Transverse colon (tissue), 4 donors: Measurements from ENCODE around the gene ZNF462. TPM values are rescaled to one million over a fixed set of nuclear protein-coding genes. Genes with fewer than 3 reads are reported as not detected.

Experiments
- DNase-seq: peaks from one replicate; pipeline ENCODE4 v3.0.0-alpha.2; 2019
- H3K27ac ChIP-seq, 4 donors: fragments of 200-600 bp; sonication (generic); 2 replicates each; pipeline ENCODE4 v1.5.1; 2016 to 2018; ENCODE audit warnings: inconsistent platforms in 4 of 4
- H3K27me3 ChIP-seq: fragments of 200-600 bp; sonication (generic); 2 replicates; pipeline ENCODE4 v1.5.1; 2017; ENCODE audit warnings: inconsistent platforms
- H3K36me3 ChIP-seq, 4 donors: fragments of 200-600 bp; sonication (generic); 2 replicates each; pipeline ENCODE4 v1.5.1; 2017 to 2019; ENCODE audit warnings: inconsistent platforms in 4 of 4
- H3K4me1 ChIP-seq, 4 donors: fragments of 200-600 bp; sonication (generic); 2 replicates each; pipeline ENCODE4 v1.5.1; 2017 to 2020; ENCODE audit warnings: inconsistent platforms in 4 of 4
- H3K4me3 ChIP-seq, 4 donors: fragments of 200-600 bp; sonication (generic); 1 replicate in 1 of 4; 2 replicates in 3 of 4; pipeline versions ENCODE4 v1.5.1 to v1.6.1; 2017 to 2019; ENCODE audit warnings: inconsistent platforms in 4 of 4
- H3K9me3 ChIP-seq, 2 donors: fragments of 200-600 bp; sonication (generic); 2 replicates each; pipeline ENCODE4 v1.5.1; 2017 to 2019; ENCODE audit warnings: inconsistent platforms in 2 of 2
- CTCF ChIP-seq, 5 experiments: fragments of 200-600 bp in 3 of 5; fragments of 450-650 bp in 2 of 5; sonication (generic) in 3 of 5; IDR thresholded peaks; 1 replicate in 2 of 5; 2 replicates in 3 of 5; pipeline ENCODE4 v1.5.1; 2016 to 2017; ENCODE audit warnings: antibody characterized with exemption in 5 of 5, inconsistent platforms in 3 of 5, mild to moderate bottlenecking in 2 of 5, moderate library complexity in 1 of 5
- EP300 ChIP-seq: sonication (generic); formaldehyde crosslinking; IDR thresholded peaks from one replicate; pipeline ENCODE4 v1.6.1; 2017; ENCODE audit warnings: antibody characterized with exemption, low read depth
- POLR2A ChIP-seq: fragments of 450-650 bp; IDR thresholded peaks from one replicate; pipeline ENCODE4 v1.6.1; 2016; ENCODE audit warnings: antibody characterized with exemption, mild to moderate bottlenecking, moderate library complexity
- POLR2AphosphoS5 ChIP-seq, 3 donors: sonication (generic); formaldehyde crosslinking; IDR thresholded peaks; one replicate each; pipeline ENCODE4 v1.6.1; 2016; ENCODE audit warnings: antibody characterized with exemption in 3 of 3
- WGBS, 2 donors: methylation state at CpG; one replicate each; pipeline ENCODE4 v1.1.5; 2018; ENCODE audit warnings: low coverage in 1 of 2; 5-methylcytosine and 5-hydroxymethylcytosine counted together
- in situ Hi-C, 4 donors: fragments of 200-750 bp; cut with MboI; loops; one replicate each; pipeline versions ENCODE4 v1.15.0 to v1.15.1; 2017; ENCODE audit warnings: low sequenced_read_pairs in 3 of 4, low pct_ligation_motif_present in 1 of 4, low pct_unique_long_range_greater_than_20kb in 1 of 4
- intact Hi-C: fragments of 100-400 bp; cut with DNase I; formaldehyde crosslinking; loops from one replicate; pipeline ENCODE4 v1.15.1; 2023; ENCODE audit warnings: low total_unique reads
- total RNA-seq, 4 donors: library from RNA; depleted of rRNA; stranded (reverse); fragments of >200 nt; gene quantifications; one replicate each; pipeline ENCODE4 v1.1.0, GENCODE V29; 2016

The ZNF462 gene
- total RNA-seq, 4 donors from 2014 or later, result 17.5 to 28.7 (median 22.9) TPM

- no peaks in the 10 kb centered on the region for H3K36me3 ChIP-seq
- TF ChIP-seq CTCF (IDR thresholded peaks at IDR 0.05) (no peak), POLR2A (no peak), POLR2AphosphoS5 (IDR thresholded peaks at IDR 0.05) (no peak)
- no peak overlapping the region for H3K27ac ChIP-seq
- intact Hi-C loops (no loop called here), in situ Hi-C loops (no loop called here)
- WGBS, 2 donors, result 64 to 77% methylated on average over 8 of the region's 8 CpGs
- H3K9me3 ChIP-seq, result no peaks in the 10 kb centered on the region
- no peaks in the 10 kb centered on the region for H3K4me1 ChIP-seq
- no peak overlapping the region for H3K4me3 ChIP-seq
- no peaks in the 10 kb centered on the region for H3K27me3 ChIP-seq
- no peak for DNase-seq
Measured at GRCh38 chr9:106962615-106963363, 99.8 kb downstream of the ZNF462 start.

GRCh38 chr9:106963684-106964083 is 100.7 kb downstream of the ZNF462 start:
- H3K27ac ChIP-seq, result no peak overlapping the region
- no peaks in the 10 kb centered on the region for H3K36me3 ChIP-seq
- intact Hi-C loops, result no loop called here
- TF ChIP-seq POLR2AphosphoS5 (IDR thresholded peaks at IDR 0.05) (no peak), EP300 (no peak), CTCF (IDR thresholded peaks at IDR 0.05) (no peak), POLR2A (no peak)
- H3K4me3 ChIP-seq, result no peak overlapping the region
- WGBS, 2 donors, result 57 to 100% methylated on average over 1 to 3 of the region's 3 CpGs
- no peak for DNase-seq
- in situ Hi-C loops, result no loop called here
- H3K4me1 ChIP-seq, result no peaks in the 10 kb centered on the region
- no peaks in the 10 kb centered on the region for H3K9me3 ChIP-seq
- H3K27me3 ChIP-seq, result no peaks in the 10 kb centered on the region

- Histone ChIP-seq H3K27ac (no peak overlapping the region), H3K4me3 (no peak overlapping the region), H3K36me3 (no peaks in the 10 kb centered on the region), H3K9me3 (no peaks in the 10 kb centered on the region), H3K27me3 (no peaks in the 10 kb centered on the region), H3K4me1 (no peaks in the 10 kb centered on the region)
- TF ChIP-seq POLR2A (no peak), EP300 (no peak), POLR2AphosphoS5 (IDR thresholded peaks at IDR 0.05) (no peak)
- no peak for DNase-seq
- WGBS, 2 donors, result 51 to 59% methylated on average over 2 of the region's 2 CpGs
- intact Hi-C loops, result no loop called here
- in situ Hi-C loops, result no loop called here
Measured at GRCh38 chr9:106964329-106964728, 101.4 kb downstream of the ZNF462 start.

- Histone ChIP-seq H3K4me3 (no peak overlapping the region), H3K4me1 (no peaks in the 10 kb centered on the region), H3K36me3 (no peaks in the 10 kb centered on the region), H3K9me3 (no peaks in the 10 kb centered on the region), H3K27ac (no peak overlapping the region), H3K27me3 (no peaks in the 10 kb centered on the region)
- DNase-seq, result no peak
- TF ChIP-seq EP300 (no peak), POLR2AphosphoS5 (IDR thresholded peaks at IDR 0.05) (no peak), POLR2A (no peak), CTCF (IDR thresholded peaks at IDR 0.05) (no peak)
- intact Hi-C loops, result no loop called here
- 83 to 91% methylated on average over 4 of the region's 4 CpGs for WGBS, 2 donors
- in situ Hi-C loops, result no loop called here
Measured at GRCh38 chr9:106964822-106965525, 102.0 kb downstream of the ZNF462 start.
